ENCODE data around the gene GOLGA1.

The GOLGA1 gene

GRCh38 chr9:124834591-124834990 is 106.3 kb downstream of the GOLGA1 start:
- TF ChIP-seq, protein P1, sequence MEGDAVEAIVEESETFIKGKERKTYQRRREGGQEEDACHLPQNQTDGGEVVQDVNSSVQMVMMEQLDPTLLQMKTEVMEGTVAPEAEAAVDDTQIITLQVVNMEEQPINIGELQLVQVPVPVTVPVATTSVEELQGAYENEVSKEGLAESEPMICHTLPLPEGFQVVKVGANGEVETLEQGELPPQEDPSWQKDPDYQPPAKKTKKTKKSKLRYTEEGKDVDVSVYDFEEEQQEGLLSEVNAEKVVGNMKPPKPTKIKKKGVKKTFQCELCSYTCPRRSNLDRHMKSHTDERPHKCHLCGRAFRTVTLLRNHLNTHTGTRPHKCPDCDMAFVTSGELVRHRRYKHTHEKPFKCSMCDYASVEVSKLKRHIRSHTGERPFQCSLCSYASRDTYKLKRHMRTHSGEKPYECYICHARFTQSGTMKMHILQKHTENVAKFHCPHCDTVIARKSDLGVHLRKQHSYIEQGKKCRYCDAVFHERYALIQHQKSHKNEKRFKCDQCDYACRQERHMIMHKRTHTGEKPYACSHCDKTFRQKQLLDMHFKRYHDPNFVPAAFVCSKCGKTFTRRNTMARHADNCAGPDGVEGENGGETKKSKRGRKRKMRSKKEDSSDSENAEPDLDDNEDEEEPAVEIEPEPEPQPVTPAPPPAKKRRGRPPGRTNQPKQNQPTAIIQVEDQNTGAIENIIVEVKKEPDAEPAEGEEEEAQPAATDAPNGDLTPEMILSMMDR (IDR thresholded peaks at IDR 0.05; ENCODE audit: low read depth, low read length, missing control alignments) = no peak
- in situ Hi-C loops (cut with HindIII; ENCODE audit: low sequenced_read_pairs) = no loop called here
- DNase-seq (ENCODE audit: low read depth) = no peak
- no peak overlapping the region for H3K4me3 ChIP-seq (ENCODE audit: low read depth, low read length)

DNA sequence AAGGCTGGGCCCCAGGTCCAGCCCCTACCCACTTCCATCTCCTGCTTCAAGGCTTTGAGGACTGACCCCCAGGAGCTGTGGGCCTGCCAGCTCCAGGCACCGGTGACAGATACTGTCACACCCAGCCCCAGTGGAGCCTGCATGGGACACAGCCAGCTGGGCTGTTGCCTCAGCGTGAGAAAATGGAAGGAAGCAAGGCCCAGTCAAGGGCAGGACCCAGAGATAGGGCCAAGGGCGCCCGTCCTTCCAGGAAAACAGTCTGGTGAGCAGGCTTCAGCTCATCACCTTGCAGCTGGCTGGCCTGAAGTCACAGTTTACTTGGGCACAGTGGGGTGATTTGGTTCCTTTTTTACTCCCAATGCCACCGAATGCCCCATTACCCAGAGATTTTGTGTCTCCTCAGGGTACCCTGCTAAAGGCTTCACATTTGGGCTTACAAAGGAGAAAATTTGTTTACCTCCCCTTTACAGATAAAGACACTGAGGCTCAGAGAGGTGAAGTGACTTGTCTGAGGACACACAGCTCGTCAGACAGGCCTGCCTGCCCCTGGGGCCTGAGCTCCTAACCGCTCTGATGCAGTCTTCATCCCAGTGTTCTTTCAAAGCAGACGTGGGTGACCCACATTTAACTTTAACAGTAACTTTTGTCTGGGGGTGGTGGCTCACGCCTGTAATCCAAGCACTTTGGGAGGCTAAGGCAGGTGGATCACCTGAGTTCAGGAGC is 109.1 kb downstream of the GOLGA1 start:
- H3K4me3 ChIP-seq (ENCODE audit: low read depth, low read length) = no peak overlapping the region
- no peak for DNase-seq (ENCODE audit: low read depth)
- TF ChIP-seq, protein P1 (IDR thresholded peaks at IDR 0.05; ENCODE audit: low read depth, low read length, missing control alignments) = no peak
- in situ Hi-C loops (cut with HindIII; ENCODE audit: low sequenced_read_pairs) = no loop called here

GRCh38 chr9:124830593-124830992 is 110.3 kb downstream of the GOLGA1 start:
- in situ Hi-C loops (cut with HindIII; ENCODE audit: low sequenced_read_pairs) = no loop called here

GRCh38 chr9:124829334-124829669 is 111.6 kb downstream of the GOLGA1 start:
- H3K4me3 ChIP-seq (ENCODE audit: low read depth, low read length) = no peak overlapping the region
- TF ChIP-seq, protein P1 (IDR thresholded peaks at IDR 0.05; ENCODE audit: low read depth, low read length, missing control alignments) = no peak
- in situ Hi-C loops (cut with HindIII; ENCODE audit: low sequenced_read_pairs) = no loop called here
- DNase-seq (ENCODE audit: low read depth) = no peak

More at GRCh38 chr9:124830593-124830992, 110.3 kb downstream of the GOLGA1 start:
- TF ChIP-seq, protein P1 (IDR thresholded peaks at IDR 0.05; ENCODE audit: low read depth, low read length, missing control alignments) = no peak
- no peak for DNase-seq (ENCODE audit: low read depth)
- no peak overlapping the region for H3K4me3 ChIP-seq (ENCODE audit: low read depth, low read length)

- TF ChIP-seq, protein P1 (IDR thresholded peaks at IDR 0.05; ENCODE audit: low read depth, low read length, missing control alignments) = no peak
- in situ Hi-C loops (cut with HindIII; ENCODE audit: low sequenced_read_pairs) = no loop called here
- H3K4me3 ChIP-seq (ENCODE audit: low read depth, low read length) = no peak overlapping the region
- DNase-seq (ENCODE audit: low read depth) = no peak
These were observed 112.2 kb downstream of the GOLGA1 start for GRCh38 chr9:124828489-124829333.

Data from astrocyte of the cerebellum (primary cell).